Measurements from ENCODE around the gene SEMA3B.
"Not testable (repeated sequence)": the region's sequence is repeated elsewhere in the genome, so short reads cannot be mapped to it uniquely, and the experiment has no call there.

Gene SEMA3B

DNA sequence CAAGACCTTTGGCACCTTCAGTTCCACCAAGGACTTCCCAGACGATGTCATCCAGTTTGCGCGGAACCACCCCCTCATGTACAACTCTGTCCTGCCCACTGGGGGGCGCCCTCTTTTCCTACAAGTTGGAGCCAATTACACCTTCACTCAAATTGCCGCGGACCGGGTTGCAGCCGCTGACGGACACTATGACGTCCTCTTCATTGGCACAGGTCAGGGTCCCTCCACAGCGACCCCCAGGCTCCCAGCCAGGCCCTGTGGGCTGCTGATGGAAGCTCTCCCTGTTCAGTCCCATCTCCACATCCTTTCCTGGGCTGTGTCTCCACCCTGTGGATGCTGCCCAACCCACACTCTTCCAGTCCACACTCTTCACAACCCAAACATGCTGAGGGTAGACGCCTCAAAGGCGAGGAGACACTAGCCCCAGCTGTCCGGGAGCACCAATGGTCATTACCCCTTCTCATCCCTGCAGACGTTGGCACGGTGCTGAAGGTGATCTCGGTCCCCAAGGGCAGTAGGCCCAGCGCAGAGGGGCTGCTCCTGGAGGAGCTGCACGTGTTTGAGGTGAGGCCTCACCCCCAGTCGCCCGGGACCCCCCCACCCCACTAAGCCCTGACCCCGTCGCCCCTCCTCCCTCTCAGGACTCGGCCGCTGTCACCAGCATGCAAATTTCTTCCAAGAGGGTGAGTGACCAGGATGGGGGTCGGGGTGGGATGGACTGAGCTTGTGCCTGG is 5.6 kb downstream of the SEMA3B start:
- peak; percentile 49 for DNase-seq

GRCh38 chr3:50275141-50275995 is 6.4 kb downstream of the SEMA3B start:
- no peak for DNase-seq

DNA sequence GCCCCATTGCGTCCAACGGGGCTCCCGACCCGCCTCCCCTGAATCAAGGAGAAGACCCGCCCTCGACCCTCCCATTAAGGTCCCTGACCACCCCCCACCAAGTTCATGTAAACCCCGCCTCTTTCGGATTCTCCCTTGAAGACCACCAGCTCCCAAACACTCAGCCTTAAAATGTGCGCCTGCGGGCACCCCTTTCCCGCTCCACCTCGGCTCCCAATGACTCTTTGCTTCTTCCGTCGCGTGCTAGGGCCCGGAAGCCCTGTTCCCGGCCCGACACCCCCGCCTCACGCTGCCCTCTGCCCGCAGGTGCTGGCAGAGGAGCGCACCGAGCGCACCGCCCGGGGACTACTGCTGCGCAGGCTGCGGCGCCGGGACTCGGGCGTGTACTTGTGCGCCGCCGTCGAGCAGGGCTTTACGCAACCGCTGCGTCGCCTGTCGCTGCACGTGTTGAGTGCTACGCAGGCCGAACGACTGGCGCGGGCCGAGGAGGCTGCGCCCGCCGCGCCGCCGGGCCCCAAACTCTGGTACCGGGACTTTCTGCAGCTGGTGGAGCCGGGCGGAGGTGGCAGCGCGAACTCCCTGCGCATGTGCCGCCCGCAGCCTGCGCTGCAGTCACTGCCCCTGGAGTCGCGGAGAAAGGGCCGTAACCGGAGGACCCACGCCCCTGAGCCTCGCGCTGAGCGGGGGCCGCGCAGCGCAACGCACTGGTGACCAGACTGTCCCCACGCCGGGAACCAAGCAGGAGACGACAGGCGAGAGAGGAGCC is 7.2 kb downstream of the SEMA3B start:
- no peak for DNase-seq

DNA sequence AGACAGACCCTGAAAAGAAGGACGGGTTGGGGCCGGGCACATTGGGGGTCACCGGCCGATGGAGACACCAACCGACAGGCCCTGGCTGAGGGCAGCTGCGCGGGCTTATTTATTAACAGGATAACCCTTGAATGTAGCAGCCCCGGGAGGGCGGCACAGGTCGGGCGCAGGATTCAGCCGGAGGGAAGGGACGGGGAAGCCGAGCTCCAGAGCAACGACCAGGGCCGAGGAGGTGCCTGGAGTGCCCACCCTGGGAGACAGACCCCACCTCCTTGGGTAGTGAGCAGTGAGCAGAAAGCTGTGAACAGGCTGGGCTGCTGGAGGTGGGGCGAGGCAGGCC is 7.8 kb downstream of the SEMA3B start:
- no peak for DNase-seq

GRCh38 chr3:50278123-50278879 is 9.4 kb downstream of the SEMA3B start:
- no peak for DNase-seq

DNA sequence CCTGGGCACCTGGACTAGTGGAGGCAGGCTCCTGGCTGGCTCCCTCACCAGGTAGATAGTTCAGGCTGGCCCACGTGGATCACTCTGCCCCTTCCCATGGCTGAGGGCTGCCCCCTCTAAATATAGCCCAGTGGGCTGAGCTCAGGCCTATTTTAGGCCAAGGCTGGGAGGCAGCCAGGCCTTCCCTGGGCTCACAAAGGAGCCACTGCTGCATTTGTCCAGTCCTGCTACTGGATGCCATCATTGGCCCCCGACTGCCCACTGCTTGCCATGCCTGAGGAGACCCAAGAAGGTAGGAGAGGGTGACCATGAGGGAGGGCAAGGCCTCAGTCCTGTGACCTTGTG is 9.9 kb downstream of the SEMA3B start, which contains the start of gene LSMEM2:
Gene LSMEM2 (plus strand): TSS at position 208 of the 345 bp plus-strand sequence. CDS start 27 bp downstream, at position 235.
- DNase-seq, result no peak

DNA sequence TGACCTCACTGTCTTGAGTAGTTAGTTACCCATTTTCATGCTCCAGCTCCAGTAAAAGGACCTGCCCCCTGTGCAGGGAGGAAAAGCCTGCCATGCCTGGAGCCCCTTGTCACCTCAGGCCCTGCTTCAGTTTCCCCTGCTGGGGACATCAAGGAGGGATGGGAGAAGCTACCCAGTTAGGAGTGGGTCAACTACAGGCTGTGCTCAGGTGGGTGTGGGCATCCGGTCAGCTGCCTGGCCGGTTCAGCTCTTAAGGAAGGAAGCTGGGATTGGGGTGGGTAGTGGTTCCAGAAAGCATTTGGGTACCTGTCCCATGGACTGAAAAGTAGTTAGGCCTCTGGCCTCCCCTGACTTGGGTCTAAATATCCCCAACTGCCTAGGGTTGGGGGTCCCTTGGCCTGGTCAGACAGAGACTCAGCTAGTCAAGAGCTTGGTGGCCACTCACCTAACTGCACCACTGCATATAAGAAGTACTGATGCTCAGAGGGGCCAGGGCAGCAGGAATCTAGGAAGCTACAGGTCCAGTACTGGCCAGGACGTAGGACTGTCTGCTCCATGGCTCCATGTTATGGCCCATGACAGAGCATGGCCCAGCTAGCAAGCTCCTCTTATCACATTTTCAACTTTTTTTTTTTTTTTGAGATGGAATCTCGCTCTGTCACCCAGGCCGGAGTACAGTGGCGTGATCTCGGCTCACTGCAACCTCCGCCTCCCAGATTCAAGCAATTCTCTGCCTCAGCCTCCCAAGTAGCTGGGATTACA is 10.5 kb downstream of the SEMA3B start:
- DNase-seq, result no peak

- not testable (repeated sequence) for DNase-seq
These were observed 15.2 kb downstream of the SEMA3B start for GRCh38 chr3:50284121-50284520.

- DNase-seq, result no peak
These were observed 17.6 kb downstream of the SEMA3B start for GRCh38 chr3:50286322-50287227.

DNA sequence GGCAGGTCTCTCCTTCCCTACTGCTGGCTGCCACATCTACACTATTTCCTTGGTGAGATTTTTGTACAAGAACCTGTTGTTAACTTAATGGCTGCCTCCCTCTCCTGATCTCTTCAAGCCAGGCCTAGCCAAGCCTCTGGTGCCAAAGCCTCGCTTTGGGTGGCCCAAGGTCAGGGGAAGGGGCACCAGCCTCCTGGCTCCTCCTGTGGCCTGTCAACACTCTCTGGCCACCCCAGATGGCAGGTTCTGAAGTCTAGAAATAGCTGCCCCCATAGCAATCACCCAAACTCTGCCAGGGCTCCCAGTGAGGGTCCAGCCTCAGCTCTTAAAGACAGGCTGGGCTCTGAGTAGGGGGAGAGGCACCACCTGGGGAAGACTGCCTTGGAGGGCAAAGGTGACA is 18.3 kb downstream of the SEMA3B start:
- DNase-seq, result no peak

- DNase-seq, result no peak
These were observed 19.6 kb downstream of the SEMA3B start for GRCh38 chr3:50288387-50289007.

- no peak for DNase-seq
These were observed 20.2 kb downstream of the SEMA3B start for GRCh38 chr3:50289130-50289529.

DNA sequence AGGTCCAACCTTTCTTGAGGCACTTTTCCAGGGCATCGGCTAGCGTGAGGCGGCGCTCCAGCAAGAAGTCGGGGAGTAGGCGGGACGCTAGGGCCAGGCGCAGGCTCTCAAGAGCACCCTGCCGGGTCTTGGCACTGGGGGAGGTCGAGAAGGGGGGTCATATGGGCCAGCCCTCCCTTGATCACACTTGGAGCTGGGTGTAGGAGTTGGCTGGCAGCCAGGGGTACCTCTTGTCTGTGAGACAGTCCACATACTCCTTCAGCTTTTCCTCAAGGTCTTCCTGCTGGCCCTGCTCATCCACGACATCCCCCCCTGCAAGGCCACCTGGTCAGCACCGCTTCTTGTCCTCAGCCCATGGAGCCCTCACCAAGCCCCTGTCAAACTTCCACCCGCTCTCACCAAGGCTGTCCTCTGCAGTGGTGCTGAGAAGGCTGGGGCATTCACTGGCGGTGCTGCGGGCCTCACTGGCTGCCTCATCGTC is 21.3 kb downstream of the SEMA3B start:
- no peak for DNase-seq

DNA sequence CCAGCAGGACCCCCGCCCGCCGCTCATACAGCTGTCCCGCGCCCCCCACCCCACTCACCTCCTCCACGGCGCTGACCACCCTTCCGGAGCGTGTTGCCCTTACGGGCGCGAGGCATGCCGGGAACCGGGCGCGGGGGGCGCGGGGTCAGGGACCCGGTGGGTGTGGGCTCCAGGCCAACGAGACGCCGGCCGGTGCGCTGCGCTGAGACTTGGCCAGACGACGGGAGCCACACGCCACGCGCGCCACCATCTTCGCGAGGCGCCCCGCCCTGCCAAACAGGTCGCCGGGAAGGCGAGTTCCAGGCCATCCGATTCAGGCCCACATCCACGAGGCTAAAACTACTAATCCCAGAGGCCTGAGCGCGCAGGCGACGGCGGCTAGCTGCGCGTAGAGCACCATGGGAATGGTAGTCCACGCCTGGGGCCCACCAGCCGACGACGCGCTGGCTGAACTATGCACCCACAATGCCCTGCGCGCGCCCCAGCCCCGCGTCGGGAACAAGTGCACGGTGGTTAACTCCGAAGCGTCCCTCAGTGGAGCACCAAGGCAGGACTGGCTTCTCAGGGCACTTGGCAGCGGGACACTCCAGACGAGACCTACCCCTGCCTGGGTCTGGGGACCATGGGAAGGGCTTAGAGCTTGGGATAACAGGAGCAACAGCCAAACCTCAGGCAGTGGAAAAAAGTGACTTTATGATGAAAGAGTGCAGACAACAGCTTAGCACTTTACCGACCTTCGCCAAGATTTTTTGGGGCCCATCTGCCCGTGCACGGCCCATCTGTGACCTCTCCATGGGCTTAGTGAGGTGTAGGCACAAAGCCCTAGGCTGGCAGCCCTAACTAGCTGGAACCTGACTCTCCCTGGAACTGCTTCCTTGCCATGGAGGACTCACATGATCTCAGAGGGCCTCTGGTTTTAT is 23.5 kb downstream of the SEMA3B start, which contains the start of gene IFRD2:
Gene IFRD2 (minus strand): TSS at position 271 of the 920 bp plus-strand sequence. CDS start 155 bp downstream, at position 116.
- DNase-seq, result peak; percentile 98

GRCh38 chr3:50293079-50293801 is 24.3 kb downstream of the SEMA3B start:
- DNase-seq, result no peak

- no peak for DNase-seq
These were observed 25.1 kb downstream of the SEMA3B start for GRCh38 chr3:50294089-50294488.

GRCh38 chr3:50294492-50295403 is 25.8 kb downstream of the SEMA3B start:
- no peak for DNase-seq

Data from suppressor macrophage treated with lipopolysaccharide for 4 hours (primary cell).